HepG2 (cell line): ENCODE results near the gene IFNL2.

Source experiments
- CAMTA2 ChIP-seq: sonication (generic); formaldehyde crosslinking; IDR thresholded peaks from 2 replicates; pipeline ENCODE4 v1.4.0; 2020; ENCODE audit warnings: mild to moderate bottlenecking, missing genetic modification reagents, borderline replicate concordance
- KDM4B ChIP-seq: sonication (generic); formaldehyde crosslinking; IDR thresholded peaks from 2 replicates; pipeline ENCODE4 v1.4.0; 2020; ENCODE audit warnings: missing genetic modification reagents
- ZFYVE20 ChIP-seq: sonication (generic); formaldehyde crosslinking; IDR thresholded peaks from 2 replicates; pipeline ENCODE4 v1.8.0; 2023; ENCODE audit warnings: low read depth, mild to moderate bottlenecking, moderate library complexity, missing genetic modification reagents, borderline replicate concordance
- TF ChIP-seq, protein P1 (sequence below): sonication (generic); formaldehyde crosslinking; IDR thresholded peaks from 2 replicates; pipeline ENCODE4 v1.5.0; 2020; ENCODE audit warnings: mild to moderate bottlenecking, missing genetic modification reagents, moderate library complexity

GRCh38 chr19:39247701-39248664 lies 20.2 kb upstream of the IFNL2 start:
- TF ChIP-seq ZFYVE20 (CRISPR knock-in tag) (no peak), KDM4B (no peak), CAMTA2 (CRISPR knock-in tag) (no peak)
- TF ChIP-seq, protein P1, sequence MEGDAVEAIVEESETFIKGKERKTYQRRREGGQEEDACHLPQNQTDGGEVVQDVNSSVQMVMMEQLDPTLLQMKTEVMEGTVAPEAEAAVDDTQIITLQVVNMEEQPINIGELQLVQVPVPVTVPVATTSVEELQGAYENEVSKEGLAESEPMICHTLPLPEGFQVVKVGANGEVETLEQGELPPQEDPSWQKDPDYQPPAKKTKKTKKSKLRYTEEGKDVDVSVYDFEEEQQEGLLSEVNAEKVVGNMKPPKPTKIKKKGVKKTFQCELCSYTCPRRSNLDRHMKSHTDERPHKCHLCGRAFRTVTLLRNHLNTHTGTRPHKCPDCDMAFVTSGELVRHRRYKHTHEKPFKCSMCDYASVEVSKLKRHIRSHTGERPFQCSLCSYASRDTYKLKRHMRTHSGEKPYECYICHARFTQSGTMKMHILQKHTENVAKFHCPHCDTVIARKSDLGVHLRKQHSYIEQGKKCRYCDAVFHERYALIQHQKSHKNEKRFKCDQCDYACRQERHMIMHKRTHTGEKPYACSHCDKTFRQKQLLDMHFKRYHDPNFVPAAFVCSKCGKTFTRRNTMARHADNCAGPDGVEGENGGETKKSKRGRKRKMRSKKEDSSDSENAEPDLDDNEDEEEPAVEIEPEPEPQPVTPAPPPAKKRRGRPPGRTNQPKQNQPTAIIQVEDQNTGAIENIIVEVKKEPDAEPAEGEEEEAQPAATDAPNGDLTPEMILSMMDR (CRISPR knock-in tag), result no peak
